Stimulated activated CD8-positive, alpha-beta memory T cell treated with anti-CD3 and anti-CD28 coated beads, Interleukin-12 subunit alpha, Interleukin-12 subunit beta, amount 100 ng/mL, for 24 hours (primary cell): ENCODE results near the gene IGSF9.

Source experiments
- DNase-seq: peaks from one replicate; pipeline ENCODE4 v3.0.0-alpha.2; 2020; ENCODE audit errors: extremely low read depth

The IGSF9 gene

GRCh38 chr1:159972443-159973205, 27.2 kb upstream of the IGSF9 start:
- DNase-seq = no peak

GRCh38 chr1:159970932-159971342, 25.5 kb upstream of the IGSF9 start:
- no peak for DNase-seq

- no peak for DNase-seq
Measured at GRCh38 chr1:159968901-159969300, 23.5 kb upstream of the IGSF9 start.

- DNase-seq = no peak
Measured at GRCh38 chr1:159965263-159965662, 19.9 kb upstream of the IGSF9 start.

GRCh38 chr1:159964144-159964543, 18.7 kb upstream of the IGSF9 start:
- no peak for DNase-seq

- DNase-seq = no peak
Measured at GRCh38 chr1:159962176-159962575, 16.8 kb upstream of the IGSF9 start.

- DNase-seq = no peak
Measured at GRCh38 chr1:159961636-159962035, 16.2 kb upstream of the IGSF9 start.

GRCh38 chr1:159960721-159961381, 15.4 kb upstream of the IGSF9 start:
- DNase-seq = no peak

- no peak for DNase-seq
Measured at GRCh38 chr1:159959451-159959850, 14.0 kb upstream of the IGSF9 start.

- DNase-seq = no peak
Measured at GRCh38 chr1:159958719-159959380, 13.4 kb upstream of the IGSF9 start.

- DNase-seq = no peak
Measured at GRCh38 chr1:159957824-159958268, 12.4 kb upstream of the IGSF9 start.

GRCh38 chr1:159955456-159955855, 10.0 kb upstream of the IGSF9 start:
- DNase-seq = no peak

- no peak for DNase-seq
Measured at GRCh38 chr1:159953536-159954515, 8.4 kb upstream of the IGSF9 start, which contains the start of gene SLAMF9. SLAMF9 (minus strand) TSS chr1:159954237; CDS start chr1:159954137, 100 bp downstream.

GRCh38 chr1:159952932-159953331, 7.5 kb upstream of the IGSF9 start:
- no peak for DNase-seq

GRCh38 chr1:159951551-159951950, 6.1 kb upstream of the IGSF9 start:
- no peak for DNase-seq

GRCh38 chr1:159951016-159951415, 5.6 kb upstream of the IGSF9 start:
- no peak for DNase-seq

- DNase-seq = no peak
Measured at GRCh38 chr1:159949981-159950381, 4.6 kb upstream of the IGSF9 start.

- no peak for DNase-seq
Measured at GRCh38 chr1:159949123-159949522, 3.7 kb upstream of the IGSF9 start.

- DNase-seq = no peak
Measured at GRCh38 chr1:159947942-159948341, 2.5 kb upstream of the IGSF9 start.

- no peak for DNase-seq
Measured at GRCh38 chr1:159946242-159947187, 1.1 kb upstream of the IGSF9 start.
